SK-N-MC (cell line): ENCODE data around the gene SCN4A.

Experiments used
- DNase-seq: peaks from one replicate; pipeline ENCODE4 v3.0.0-alpha.2; 2011; ENCODE audit warnings: low read depth, low spot score
- H3K27ac ChIP-seq: fragments of 200-600 bp; sonication (generic); 2 replicates; pipeline ENCODE4 v1.5.1; 2016; ENCODE audit warnings: mixed run types
- H3K36me3 ChIP-seq: fragments of 200-600 bp; sonication (generic); 2 replicates; pipeline ENCODE4 v1.6.1; 2017; ENCODE audit warnings: antibody characterized with exemption, low read length, mixed read lengths; ENCODE audit not compliant: insufficient read depth
- H3K4me3 ChIP-seq: fragments of 200-600 bp; sonication (generic); 2 replicates; pipeline ENCODE4 v1.5.1; 2016
- H3K9ac ChIP-seq: fragments of 200-600 bp; sonication (generic); 2 replicates; pipeline ENCODE4 v1.8.0; 2017; ENCODE audit warnings: mixed run types, mixed read lengths; ENCODE audit not compliant: insufficient read length
- H3K9me3 ChIP-seq: fragments of 200-600 bp; sonication (generic); 2 replicates; pipeline ENCODE4 v1.6.1; 2017; ENCODE audit warnings: low read depth, mild to moderate bottlenecking, antibody characterized with exemption, low read length, moderate library complexity, mixed read lengths
- EZH2 ChIP-seq: fragments of 200-600 bp; sonication (generic); IDR thresholded peaks from one replicate; pipeline ENCODE4 v1.6.1; 2017; ENCODE audit warnings: antibody characterized with exemption
- FOXP2 ChIP-seq: optimal IDR thresholded peaks from 2 replicates; pipeline ENCODE3; 2011; ENCODE audit warnings: mild to moderate bottlenecking, moderate library complexity; ENCODE audit not compliant: insufficient read depth; ENCODE audit errors: extremely low read length, control extremely low read depth
- POLR2AphosphoS5 ChIP-seq: IDR thresholded peaks from 2 replicates; pipeline ENCODE4 v1.6.1; 2012; ENCODE audit warnings: mild to moderate bottlenecking, low read depth, low read length, borderline replicate concordance

Gene SCN4A

DNA sequence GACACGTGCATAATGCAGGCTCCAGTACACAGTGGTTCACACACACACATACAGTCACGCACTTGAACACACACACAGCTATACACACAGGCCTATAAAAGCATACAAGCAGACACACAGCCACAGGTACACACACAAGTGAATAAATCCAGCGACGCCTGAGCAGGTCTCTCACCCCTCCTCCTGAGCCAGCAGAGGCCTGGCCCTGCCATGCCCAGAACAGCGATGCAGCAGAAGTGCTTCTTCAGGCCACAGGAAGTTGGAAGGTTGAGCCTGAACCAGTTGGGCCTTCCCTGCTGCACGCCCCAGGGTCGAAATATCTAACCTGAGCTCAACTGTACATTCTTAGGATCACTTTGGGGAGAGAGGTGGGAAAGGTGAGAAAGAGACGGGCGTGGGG lies 33.3 kb downstream of the SCN4A start:
- DNase-seq = no peak
- Histone ChIP-seq H3K27ac (no peak overlapping the region), H3K36me3 (no peaks in the 10 kb centered on the region), H3K4me3 (no peak overlapping the region), H3K9me3 (no peaks in the 10 kb centered on the region), H3K9ac (no peak overlapping the region)
- no peak for TF ChIP-seq EZH2
- TF ChIP-seq FOXP2 = no peak
- no peak for TF ChIP-seq POLR2AphosphoS5

DNA sequence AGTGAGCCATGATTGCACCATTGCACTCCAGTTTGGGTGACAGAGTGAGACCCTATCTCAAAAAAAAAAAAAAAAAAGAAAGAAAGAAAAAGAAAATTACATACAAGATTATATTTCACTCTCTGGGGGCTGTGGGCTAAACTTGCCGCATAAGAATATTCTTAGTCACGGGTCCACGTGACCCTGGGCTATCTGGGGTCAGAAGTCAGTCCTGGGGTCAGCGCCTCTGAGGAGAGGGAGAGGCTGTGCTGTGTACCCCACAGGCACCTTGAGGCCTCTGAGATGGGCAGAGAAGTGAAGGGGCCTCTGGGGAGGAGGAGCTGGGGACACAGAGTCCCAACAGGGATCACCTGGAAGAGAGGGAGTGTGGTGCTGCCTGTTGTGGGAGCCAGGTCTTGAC lies 34.8 kb downstream of the SCN4A start:
- no peaks in the 10 kb centered on the region for H3K36me3 ChIP-seq
- DNase-seq = no peak
- TF ChIP-seq FOXP2 (no peak), EZH2 (no peak), POLR2AphosphoS5 (no peak)
- no peak overlapping the region for H3K4me3 ChIP-seq
- no peak overlapping the region for H3K9ac ChIP-seq
- H3K9me3 ChIP-seq = no peaks in the 10 kb centered on the region
- H3K27ac ChIP-seq = no peak overlapping the region

DNA sequence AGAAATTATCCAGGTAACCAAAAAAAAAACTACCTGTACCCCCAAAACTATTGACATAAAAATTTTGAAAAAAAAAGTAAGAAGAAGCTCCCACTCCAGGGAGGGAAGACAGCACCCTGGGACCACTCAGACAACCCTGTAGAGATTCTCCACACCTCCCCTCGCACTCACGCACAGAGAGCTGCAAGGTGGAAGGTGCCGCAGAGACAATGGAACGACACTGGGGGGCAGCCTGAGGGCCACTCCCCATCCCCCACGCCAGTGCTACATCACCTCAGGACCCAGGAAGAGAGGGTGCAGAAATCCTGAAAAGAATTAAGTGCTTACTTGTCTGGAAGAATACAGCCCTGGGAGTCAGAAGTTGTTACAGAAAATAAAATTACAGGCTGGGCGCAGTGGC lies 35.4 kb downstream of the SCN4A start:
- no peak overlapping the region for H3K4me3 ChIP-seq
- no peak overlapping the region for H3K27ac ChIP-seq

DNA sequence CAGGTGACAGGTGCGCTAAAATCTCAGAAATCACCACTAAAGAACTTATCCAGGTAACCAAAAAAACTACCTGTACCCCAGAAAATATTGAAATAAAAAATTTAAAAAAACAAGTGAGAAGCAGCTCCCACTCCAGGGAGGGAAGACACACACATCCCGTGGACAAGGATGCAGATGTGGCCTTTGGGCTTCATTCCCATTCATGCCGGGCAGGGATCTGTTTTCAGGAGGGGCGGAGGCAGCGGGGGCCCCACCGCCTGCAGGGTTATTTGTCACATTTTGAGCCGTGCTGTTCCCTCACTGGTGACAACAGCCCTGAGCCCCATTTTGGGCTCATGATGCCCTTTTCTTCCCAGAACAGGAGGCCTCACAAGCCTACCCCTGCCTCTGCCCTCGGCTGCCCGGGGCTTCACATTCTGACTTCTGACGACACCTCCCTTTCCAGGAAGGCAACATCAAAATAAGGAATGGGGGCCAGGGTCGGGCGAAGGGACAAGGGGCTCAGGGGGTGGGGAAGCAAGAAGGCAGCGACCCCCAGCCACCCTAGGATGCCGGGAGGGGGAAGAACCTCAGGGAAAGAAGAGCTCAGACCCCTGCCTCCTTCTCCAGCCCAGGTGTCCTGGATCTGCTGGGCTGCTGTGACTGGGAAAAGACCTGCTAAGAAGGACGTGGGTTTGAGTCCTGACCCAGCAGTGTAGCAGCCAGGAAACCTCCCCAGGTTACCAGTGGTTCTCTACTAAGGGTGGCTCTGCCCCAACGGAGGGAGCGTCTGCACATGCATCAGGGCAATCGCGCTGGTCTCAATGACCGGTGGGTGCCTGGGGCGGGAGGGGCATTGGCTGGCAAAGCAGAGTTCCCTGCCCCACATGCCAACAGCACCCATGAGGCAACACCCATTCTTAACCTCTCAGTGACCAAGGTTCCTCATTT lies 38.3 kb downstream of the SCN4A start:
- no peak for TF ChIP-seq EZH2
- no peak for TF ChIP-seq POLR2AphosphoS5
- TF ChIP-seq FOXP2 = no peak
- DNase-seq = no peak
- Histone ChIP-seq H3K9ac (no peak overlapping the region), H3K4me3 (no peak overlapping the region), H3K36me3 (no peaks in the 10 kb centered on the region), H3K27ac (no peak overlapping the region), H3K9me3 (no peaks in the 10 kb centered on the region)

More for the DNA sequence above, 35.4 kb downstream of the SCN4A start:
- no peak overlapping the region for H3K9ac ChIP-seq
- no peak for TF ChIP-seq POLR2AphosphoS5
- TF ChIP-seq FOXP2 = no peak
- no peak for TF ChIP-seq EZH2
- no peaks in the 10 kb centered on the region for H3K9me3 ChIP-seq
- H3K36me3 ChIP-seq = no peaks in the 10 kb centered on the region
- no peak for DNase-seq

DNA sequence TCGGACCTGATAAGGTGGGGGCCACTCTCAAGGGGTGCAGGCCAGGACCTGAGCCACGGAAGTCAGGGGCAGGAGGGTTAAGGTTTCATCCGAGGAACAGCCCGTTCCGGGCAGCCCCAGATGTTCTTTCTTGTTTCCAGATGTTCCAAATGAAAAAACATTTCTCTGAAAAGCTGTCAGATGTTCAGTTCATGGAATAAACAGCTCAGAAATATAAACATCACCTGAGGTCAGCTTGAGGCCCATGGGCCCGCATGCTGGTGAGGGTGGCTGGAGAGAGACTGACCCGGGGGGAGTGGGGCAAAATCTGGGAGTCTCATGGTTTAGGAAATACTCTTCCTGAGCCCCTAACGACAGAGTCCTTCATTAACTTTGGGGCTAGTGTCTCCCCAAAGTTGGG lies 39.1 kb downstream of the SCN4A start:
- H3K9ac ChIP-seq = no peak overlapping the region
- no peaks in the 10 kb centered on the region for H3K9me3 ChIP-seq
- TF ChIP-seq EZH2 (no peak), FOXP2 (no peak), POLR2AphosphoS5 (no peak)
- no peak overlapping the region for H3K4me3 ChIP-seq
- H3K36me3 ChIP-seq = no peaks in the 10 kb centered on the region
- no peak overlapping the region for H3K27ac ChIP-seq
- DNase-seq = no peak

DNA sequence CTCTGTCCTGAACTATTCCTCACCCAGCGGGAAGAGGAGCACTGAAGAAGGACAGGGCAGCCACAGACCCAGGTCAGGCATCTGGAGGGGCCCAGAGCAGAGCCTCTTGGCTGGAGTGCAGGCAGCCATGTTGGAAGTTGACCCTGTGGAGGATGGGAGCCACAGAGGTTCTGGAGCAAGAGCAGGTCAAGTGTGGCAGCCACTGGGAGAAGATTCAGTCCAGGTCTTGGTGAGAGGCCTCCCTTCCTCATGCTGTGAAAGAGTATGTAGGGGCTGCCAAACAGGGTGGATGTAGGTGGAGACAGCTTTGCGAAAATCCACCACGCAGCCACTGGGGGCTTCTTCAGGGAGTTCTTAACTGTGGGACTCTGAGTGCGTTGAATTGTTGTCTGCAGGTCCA lies 40.0 kb downstream of the SCN4A start:
- TF ChIP-seq POLR2AphosphoS5 = no peak
- no peak for TF ChIP-seq EZH2
- no peak for TF ChIP-seq FOXP2
- H3K27ac ChIP-seq = no peak overlapping the region
- no peaks in the 10 kb centered on the region for H3K9me3 ChIP-seq
- H3K36me3 ChIP-seq = no peaks in the 10 kb centered on the region
- H3K4me3 ChIP-seq = no peak overlapping the region
- H3K9ac ChIP-seq = no peak overlapping the region
- DNase-seq = no peak

DNA sequence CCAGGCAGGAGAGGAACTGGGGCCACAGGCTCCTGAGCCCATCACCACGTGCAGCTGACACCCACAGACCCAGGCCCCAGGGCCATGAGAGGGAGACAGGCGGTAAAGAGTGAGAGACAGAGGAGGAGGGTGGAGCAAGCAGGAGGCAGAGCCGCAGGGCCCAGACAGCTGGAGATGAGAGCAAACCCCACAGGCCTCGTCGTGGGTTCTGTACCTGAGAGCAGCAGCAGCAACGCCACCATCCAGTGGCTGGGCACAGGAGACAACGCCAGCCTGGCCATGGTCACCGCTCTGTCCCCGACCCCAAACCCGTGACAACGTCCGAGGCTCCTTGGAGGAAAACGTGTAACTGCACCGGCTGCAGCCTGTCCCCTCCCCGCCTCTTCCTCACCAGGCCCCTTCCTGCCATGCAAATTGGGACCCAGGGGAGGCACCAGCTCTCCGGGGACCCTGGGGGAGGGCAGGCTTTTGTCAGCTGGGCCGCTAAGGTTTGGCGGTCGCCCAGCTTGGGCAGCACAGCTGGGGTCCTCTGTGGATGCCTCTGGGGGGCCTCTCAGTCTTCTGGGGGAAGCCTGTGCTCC lies 40.6 kb downstream of the SCN4A start, which contains the start of gene CD79B:
TSS of gene CD79B (minus strand) at position 351 of the 581 bp plus-strand sequence. CDS start at position 281, 70 bp downstream.
- Histone ChIP-seq H3K9ac (no peak within 1 kb of the TSS), H3K27ac (no peak within 1 kb of the TSS), H3K4me3 (no peak within 1 kb of the TSS)

DNA sequence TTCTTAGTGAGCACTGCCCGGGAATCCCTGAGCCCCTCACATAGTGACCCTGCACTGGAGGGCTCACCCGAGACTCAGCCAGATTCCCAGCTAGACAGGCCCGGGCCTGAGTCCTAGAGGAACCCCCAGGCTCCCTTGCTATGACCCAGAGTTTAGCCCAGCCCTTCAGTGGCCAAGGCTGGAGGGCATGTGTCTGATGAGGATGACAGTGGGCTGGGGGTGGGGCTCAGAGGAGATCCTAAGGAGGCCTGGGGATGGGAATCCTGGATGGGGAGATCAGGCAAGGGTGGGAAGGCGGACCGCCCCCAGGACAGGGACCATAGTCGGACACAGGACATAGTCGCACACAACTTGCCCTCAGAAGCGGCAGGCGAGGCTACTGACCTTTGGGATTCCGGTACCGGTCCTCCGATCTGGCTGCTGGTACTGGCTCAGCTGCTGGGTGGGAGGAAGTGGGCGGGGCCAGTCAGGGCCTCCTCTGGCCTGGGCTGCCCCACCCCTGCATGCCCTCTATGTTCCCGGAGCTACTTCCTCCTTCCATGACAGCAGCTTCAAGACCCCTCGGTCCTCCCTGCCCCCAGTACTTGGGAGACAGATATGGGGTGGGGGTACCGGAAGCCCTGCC lies 41.7 kb downstream of the SCN4A start:
- H3K27ac ChIP-seq = no peak overlapping the region
- H3K4me3 ChIP-seq = no peak overlapping the region
- DNase-seq = no peak
- H3K9me3 ChIP-seq = no peaks in the 10 kb centered on the region
- no peaks in the 10 kb centered on the region for H3K36me3 ChIP-seq
- TF ChIP-seq FOXP2 (no peak), POLR2AphosphoS5 (no peak), EZH2 (no peak)
- no peak overlapping the region for H3K9ac ChIP-seq

More for the DNA sequence above, 40.6 kb downstream of the SCN4A start, which contains the start of gene CD79B:
- DNase-seq = no peak
- H3K36me3 ChIP-seq = no peaks in the 10 kb centered on the region
- TF ChIP-seq EZH2 (no peak), FOXP2 (no peak), POLR2AphosphoS5 (no peak)
- H3K9me3 ChIP-seq = no peaks in the 10 kb centered on the region
